GM13977 (cell line): ENCODE data around the gene CPAMD8.

Experiments
- DNase-seq: peaks from one replicate; pipeline ENCODE4 v3.0.0; 2012; ENCODE audit warnings: low spot score
- CTCF ChIP-seq: IDR thresholded peaks from 2 replicates; pipeline ENCODE4 v1.5.1; 2012; ENCODE audit warnings: mild to moderate bottlenecking, control low read depth; ENCODE audit not compliant: insufficient read depth; ENCODE audit errors: extremely low read depth, missing control alignments
- in situ Hi-C: fragments of 300-500 bp; cut with MboI; formaldehyde crosslinking; loops from one replicate; pipeline ENCODE4 v1.12.0; 2022; ENCODE audit warnings: low sequenced_read_pairs, low pct_unique_long_range_greater_than_20kb, mixed read lengths, inconsistent platforms; ENCODE audit not compliant: unreplicated experiment

Gene CPAMD8

DNA sequence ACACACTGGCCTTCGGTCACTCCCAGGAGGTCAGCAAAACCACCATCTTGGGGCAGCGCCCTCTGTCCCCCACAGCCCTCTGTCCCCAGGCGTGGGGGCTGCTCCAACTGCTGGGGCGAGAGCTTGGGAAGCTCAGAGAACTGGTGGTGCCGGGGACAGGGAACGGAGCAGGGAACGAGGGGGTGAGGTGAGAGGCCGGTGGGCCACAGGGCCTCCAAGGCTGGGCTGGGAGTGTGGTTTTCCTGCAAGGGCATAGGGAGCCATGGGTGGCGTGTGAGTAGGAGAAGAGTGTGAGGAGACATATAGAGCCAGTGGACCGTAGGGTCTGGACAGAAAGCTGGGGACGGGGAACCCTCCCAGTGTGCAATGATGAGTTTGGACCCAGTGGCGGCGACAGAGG lies 103.7 kb downstream of the CPAMD8 start:
- TF ChIP-seq CTCF: no peak
- in situ Hi-C loops: no loop called here
- no peak for DNase-seq

GRCh38 chr19:16922592-16922934 lies 104.0 kb downstream of the CPAMD8 start:
- no peak for DNase-seq

DNA sequence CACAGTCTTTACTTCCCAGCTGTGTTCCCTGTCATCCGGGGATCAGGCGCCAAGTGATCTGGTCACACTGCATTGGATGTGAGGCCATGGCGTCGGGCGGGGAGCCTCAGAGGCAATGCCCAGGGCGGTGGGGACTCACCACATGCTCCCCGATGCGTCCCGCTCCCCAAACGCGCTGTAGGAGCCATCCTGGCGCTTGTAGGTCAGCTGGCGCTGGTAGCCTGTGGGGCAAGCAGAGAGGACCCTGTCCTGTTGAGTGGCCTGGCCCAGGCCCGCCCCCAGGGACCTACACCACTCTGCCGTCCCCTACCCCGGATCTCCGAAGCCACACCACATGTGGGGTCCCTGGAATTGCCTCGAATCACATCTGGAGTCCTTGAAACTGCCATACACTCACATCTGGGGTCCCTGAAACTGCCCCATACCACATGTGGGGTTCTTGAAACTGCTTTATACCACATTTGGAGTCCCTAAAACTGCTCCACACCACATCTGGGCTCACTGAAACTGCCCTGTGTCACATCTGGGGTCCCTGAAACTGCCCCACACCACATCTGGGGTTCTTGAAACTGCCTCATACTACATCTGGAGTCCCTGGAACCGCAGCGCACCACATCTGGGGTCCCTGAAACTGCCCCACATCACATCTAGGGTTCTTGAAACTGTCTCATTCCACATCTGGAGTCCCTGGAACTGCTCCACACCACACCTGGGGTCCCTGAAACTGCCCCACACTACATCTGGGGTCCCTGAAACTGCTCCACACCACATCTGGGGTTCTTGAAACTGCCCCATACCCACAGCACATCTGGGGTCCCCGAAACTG lies 104.6 kb downstream of the CPAMD8 start:
- in situ Hi-C loops: no loop called here
- no peak for TF ChIP-seq CTCF
- no peak for DNase-seq

More at GRCh38 chr19:16922592-16922934, 104.0 kb downstream of the CPAMD8 start:
- in situ Hi-C loops: no loop called here
- no peak for TF ChIP-seq CTCF

GRCh38 chr19:16920816-16921529 lies 105.6 kb downstream of the CPAMD8 start:
- in situ Hi-C loops: no loop called here
- DNase-seq: no peak
- TF ChIP-seq CTCF: no peak

DNA sequence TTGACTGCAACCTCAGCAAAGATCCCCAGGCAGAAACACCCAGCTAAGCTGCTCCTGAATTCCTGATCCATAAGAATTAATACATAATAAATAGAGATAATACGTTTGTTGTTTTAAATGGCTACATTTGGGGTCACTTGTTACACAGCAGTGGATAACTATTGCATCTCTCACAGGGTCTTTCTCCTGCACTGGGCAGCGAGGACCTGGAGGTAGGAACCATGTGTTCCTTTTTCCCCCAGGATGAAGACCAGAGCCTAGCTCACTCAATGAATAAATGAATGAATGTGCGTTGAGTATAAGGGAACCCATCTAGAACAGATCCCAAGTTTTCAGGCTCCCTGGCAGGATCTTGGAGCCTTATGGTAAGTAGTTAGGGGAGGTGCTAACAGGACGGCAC lies 107.1 kb downstream of the CPAMD8 start:
- DNase-seq: no peak
- in situ Hi-C loops: no loop called here
- no peak for TF ChIP-seq CTCF

- TF ChIP-seq CTCF: no peak
- in situ Hi-C loops: no loop called here
- no peak for DNase-seq
These were observed 109.2 kb downstream of the CPAMD8 start for GRCh38 chr19:16917401-16917800.
